HG02678 (cell line): ENCODE results near the gene GORASP1.

Experiments used
- ATAC-seq: cut with Tn5 transposase; IDR thresholded peaks from one replicate; pipeline ENCODE4 v1.9.1; 2021; ENCODE audit warnings: mild to moderate bottlenecking, moderate library complexity; ENCODE audit not compliant: unreplicated experiment

GORASP1 gene

DNA sequence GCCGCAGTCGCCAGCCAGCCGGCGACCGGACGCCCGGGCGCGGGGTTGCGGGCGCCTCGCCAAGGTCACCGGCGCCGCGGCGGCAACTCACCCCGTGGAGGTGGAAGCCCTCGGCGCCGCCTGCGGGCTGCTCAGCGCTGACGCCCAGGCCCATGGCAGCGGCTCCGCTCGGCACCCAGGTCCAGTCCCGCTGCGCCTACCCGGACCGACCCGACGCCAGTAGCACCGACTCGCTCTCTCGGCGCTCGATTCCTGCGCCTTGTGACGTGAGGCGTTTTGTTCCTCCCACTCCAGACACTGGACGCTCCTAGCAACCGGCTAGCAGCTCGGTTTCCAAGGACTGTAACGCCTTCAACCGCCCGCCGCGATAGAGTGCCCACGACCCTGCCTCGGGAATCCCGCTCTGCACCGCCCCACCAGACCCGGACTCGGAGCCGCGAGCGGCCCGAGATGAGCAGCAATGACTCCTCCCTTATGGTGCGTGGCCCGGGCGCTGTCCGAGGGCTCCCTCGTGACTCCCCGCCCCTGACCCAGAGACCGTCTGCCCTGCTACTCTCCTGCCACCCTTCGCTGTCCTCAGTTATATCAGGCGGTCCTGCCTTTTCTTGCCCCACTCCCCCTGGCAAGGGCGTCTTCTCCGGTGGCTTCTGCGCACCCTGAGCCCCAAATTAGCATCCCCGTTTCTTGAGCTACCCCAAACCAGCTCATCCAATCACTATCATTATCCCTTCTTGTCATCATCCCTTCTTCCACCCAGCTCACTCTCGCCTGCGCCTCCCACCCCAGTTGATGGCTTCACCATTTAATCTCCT is at the start of gene GORASP1, which contains the start of gene TTC21A:
GORASP1 (minus strand) TSS at position 240 of the 812 bp plus-strand sequence; CDS start at position 154, 86 bp downstream.
TTC21A (plus strand) TSS at position 293 of the 812 bp plus-strand sequence; CDS start at position 451, 158 bp downstream.
- peak; percentile 56 for ATAC-seq

DNA sequence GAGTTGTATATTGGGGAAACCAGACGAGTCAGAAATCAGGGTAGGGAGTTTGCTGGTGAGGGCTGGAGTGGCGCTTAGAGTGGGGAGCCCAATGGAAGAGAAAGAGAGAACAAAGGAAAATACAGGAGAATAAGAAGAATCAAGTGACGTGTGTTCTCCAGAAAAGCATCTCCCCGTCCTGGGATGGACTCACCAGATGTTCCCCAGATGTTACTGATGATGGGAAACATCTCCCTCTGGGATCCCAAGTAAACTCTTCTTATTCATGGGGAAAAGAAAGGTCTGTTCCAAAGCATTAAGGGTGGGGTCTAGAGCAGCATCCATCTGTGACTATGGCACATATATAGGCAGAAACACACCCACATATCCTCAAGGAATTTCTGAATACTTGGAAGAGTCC is 49.0 kb upstream of the GORASP1 start:
- no peak for ATAC-seq

DNA sequence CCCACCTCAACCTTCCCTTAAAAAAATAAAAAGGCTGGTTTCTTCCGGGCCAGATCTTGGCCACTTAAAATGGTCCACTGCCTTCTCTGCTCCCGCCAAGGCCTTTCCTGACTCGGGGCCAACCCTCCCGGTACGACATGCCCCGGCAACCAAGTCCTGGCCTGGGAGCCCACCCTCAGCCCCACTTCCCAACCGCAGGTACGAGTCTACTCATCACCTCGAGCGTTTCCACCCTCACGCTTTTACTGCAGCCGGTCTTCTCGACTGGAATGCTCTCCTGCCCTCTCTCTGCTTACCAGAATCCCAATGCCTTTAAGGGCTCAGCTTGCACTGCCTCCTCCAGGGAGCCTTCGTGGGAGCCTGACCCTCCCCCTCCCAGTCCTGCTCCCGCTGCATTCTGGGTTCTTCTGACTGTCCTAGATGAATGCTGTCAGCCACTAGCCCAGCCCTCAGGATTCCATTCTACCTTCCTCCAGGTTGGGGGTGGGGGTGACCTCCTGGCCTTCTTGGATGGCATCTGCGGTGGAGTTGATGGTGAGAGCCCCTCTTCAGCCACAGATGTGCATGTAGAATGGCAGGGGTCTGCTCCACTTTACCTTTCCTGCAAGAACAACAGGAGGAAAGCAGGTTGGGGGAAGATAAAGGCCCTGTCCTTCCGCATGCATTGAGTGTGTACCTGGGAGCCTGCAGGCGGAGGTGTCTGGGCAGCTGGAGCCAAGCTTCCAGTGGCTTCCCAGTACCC is 47.0 kb upstream of the GORASP1 start:
- ATAC-seq: no peak

DNA sequence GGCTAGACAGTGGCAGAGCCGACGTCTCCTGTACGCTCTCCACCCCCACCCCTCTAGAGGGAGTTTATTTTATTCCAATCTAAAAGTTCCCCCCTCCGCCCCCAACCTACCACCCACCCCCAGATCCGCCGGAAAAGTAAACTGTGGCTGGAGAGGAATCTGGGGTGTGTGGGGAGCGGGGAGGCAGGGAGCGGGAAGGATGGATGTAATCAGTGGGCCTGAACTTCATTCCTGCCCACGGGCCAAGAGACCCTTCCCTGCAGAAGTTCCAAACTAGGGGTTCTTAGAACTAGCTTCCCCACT is 46.5 kb upstream of the GORASP1 start:
- ATAC-seq: no peak

DNA sequence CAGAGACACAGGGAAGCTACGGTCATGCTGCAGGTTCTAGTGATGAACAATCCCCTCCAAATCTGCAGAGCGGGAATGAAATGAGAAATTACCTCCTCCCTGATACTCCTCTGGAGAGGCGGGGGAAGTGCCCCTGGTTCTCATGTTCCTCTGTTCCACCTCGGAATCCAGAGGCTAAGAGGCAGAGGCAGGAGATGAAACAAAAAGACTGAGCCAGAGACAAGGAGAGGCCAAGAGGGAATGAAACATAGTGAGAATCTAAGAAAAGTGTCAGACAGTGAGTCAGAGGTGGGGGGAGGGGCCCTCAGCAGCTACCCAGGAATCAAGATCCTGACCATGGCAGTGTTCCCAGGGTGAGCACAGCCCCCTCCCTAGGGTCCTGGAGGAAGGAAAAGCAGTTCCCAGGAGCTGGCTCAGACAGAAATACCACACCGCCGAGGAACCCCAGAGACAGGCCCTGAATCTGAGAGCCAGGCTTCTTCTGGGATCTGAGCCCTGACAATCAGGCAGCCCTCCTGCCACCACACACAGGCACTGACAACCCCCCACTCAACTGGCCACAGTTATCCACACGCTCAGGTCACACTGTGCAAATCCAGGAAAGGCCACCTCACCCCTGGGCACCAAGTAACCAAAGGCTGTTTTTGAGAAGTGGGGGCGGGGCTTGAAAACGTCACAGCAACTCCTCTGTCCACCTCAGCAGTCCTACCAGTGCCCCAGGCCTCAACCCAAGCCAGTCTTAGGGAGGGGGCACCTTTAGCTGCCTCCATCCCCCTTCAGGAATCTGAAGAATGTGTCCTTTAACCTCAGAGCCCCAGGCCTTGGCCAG is 43.6 kb upstream of the GORASP1 start:
- ATAC-seq: no peak

DNA sequence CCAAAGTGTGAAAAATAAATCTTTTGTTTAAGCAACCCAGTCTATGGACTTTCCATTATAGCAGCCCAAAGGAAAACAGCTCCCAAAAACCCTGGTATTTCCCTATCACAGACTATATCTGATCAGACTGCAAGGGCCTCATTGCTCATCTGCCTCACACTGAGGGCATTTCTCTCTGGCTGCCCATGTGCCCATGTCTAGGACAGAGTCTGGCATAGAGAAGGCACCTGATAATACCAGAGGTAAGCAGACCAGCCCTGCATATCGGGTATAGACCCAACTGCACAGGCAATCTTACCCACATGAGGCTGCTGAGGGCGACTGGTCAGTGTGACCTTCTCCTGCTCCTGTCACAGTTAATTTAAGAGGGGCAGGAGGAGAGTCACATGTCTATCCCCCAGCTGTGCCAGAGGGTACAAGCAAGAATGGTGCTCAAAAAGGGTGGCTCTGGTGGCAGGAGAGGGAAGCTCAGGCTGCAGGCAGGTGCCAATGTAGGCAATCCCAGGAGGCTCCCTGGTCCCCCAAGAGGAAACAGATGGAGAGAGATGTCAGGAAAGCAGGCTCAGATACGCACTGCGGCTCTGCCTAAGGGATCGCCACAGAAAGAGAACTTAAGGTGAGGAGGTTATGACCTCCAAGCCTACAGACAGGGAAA is 42.8 kb upstream of the GORASP1 start:
- ATAC-seq: no peak

DNA sequence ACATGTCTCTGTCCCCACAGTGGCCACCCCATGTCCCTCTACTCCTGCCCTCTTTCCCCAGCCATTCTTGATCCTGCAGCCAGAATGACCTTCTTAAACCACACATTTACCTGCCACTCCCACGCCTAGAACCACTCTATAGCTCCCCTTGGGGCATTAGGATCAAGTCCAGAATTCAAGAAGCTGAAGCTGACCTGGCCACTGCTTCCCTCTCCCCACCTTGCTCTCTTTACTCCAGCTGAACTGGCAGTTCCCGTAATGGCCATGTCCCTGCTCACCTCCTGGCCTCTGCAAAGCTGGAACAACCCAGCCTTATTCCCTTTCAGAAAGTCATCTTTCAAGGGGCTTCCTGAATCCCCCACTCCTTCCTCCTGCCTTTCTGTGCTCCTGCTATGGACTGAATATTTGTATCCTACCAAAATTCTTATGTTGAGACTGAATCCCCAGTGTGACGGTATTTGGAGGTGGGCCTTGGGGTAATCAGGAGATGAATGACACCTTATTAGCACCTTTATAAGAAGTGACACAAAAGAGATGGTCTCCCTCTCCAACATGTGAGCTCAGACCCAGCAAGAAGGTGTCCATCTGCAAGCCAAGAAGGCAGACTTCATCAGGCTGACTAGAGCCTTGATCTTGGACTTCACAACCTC is 42.2 kb upstream of the GORASP1 start:
- no peak for ATAC-seq

DNA sequence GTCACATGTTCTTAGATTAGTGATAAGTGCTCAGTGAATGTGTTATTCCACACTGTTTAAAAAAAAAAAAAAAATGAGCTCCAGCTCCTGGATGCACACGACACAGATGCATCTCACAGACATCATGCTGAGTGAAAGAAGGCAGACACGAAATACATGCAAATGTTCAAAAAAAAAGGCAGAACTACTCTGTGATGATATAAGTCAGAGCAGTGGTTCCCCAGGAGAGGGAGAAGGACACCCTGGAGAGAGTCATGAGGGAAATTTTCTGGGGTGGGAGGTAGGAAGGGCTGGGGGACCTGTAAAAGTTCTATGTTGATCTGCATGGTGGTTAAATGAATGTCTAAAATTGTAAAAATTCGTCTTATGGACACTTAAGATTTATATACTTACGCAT is 41.6 kb upstream of the GORASP1 start:
- ATAC-seq: no peak

DNA sequence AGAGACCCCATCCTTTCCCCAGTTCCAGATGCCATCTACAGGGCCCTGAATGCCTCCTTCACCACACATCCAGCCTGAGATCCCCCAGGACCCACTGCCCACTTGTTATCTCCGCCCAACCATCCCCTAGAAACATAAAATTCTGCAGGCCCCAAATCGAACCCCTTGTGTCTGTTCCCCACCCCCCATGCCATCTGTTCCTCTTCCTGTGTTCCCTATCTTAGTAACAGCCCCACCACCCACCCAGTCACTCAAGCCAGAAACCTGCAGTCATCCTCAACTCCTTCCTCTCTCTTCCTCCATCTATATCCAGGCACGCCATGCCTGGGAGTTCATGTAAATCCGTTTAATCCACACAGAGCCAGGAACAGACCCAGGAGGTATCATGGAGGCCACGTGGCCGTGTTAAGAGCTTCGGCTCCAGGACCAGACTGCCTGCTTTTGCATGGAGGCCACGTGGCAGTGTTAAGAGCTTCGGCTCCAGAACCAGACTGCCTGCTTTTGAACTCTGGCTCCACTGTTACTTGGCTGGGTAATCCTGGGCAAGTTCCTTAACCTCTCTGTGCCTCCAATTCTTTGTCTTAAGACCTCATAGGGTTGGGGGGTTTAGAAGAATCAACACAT is 41.1 kb upstream of the GORASP1 start:
- ATAC-seq: no peak

DNA sequence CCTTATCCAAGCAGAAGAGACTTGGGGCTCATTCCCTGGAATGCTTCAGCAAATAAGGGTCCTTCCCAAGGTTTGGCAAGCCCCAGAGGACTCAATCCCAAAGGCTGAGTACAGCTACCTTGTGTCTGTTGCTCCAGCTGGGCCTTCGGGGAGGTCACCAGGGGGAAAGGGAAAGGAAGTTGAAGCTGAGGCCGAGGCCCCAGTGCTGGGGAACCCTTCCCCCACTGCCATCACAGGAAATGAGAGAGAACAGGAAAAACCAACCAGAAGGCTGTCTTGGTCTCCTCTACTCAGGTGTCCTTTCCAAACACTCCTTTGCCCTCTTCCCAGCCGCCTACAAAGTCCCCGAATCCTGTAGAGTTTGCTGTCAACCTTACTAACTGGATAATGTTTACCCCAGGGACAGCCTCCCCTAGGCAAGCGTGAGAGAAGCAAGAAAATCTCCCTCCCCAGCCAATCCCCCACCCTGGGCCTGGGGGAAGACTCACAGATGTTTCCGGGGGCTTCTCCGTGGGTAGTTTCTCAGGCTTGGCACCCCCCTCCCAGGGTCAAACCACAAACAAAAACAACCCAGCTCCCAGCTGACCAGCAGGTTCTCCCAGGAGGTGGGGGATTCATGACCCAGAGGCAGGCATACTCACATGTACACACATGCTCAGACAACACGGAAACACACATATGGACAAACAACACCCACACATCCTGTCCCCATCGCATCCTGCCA is 40.4 kb upstream of the GORASP1 start:
- peak; percentile 30 for ATAC-seq

DNA sequence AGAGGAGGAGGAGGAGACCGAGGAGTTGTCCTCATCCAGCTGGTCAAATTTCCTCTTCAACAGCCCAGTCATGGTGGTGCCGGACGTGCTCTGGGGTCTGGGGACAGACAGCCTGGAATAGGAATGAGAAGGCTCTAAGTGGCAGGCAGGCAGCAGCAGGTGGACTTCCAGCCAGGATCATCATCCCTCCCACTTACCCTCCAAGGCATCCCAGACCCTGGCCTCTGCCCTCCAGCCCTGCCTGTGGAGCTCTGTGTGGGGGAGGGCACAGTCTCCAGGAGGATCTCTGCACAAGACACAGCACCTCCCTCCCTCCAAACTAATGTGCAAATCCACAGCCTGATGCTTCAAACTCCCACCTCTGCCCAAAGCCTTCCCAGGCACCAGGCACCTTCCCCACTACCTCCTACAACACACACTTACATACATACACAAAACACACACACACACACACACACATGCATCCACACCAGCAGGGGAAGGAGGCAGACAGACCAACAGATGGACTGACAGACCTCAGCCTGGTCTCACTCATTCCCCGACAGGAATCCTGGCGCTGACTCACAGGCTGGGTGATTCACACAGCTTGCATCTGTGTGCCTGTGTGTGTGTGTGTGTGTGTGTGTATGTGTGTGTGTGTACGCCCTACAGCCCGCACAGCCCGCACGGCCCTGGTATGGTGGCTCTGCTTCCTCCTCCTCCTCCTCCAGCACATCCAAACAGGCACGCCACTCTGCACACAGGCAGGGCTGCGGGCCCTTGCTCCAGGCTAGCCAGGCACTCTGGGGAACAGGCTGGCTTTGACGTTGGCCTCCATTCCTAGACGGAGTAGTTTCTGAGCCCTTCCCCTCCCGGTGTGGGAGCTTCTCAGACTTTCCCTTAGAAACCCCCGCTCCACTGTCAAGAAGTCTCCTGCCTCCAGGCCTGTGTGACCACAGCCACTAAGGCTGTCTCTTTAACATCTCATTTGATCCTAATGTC is 39.5 kb upstream of the GORASP1 start:
- ATAC-seq: no peak

DNA sequence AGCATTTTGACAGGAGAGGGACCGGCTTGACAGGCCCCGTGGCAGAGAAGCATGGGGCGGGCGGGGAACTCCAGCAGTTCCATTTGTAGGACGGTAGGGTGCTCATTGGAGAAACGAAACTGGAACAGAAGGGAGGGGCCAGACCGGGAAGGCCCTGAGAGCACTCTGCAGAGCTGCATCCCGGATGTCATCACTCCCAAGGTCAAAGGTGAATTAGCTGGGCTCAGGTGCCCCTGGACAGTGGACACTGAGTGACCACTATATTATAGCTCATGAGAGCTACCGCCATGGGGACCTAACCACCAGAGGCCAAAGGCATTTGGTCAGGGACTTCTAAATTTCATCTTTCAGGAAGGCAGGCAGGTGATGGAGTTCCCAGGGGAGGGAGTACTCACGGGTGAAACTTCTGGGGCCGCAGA is 38.7 kb upstream of the GORASP1 start:
- ATAC-seq: no peak

DNA sequence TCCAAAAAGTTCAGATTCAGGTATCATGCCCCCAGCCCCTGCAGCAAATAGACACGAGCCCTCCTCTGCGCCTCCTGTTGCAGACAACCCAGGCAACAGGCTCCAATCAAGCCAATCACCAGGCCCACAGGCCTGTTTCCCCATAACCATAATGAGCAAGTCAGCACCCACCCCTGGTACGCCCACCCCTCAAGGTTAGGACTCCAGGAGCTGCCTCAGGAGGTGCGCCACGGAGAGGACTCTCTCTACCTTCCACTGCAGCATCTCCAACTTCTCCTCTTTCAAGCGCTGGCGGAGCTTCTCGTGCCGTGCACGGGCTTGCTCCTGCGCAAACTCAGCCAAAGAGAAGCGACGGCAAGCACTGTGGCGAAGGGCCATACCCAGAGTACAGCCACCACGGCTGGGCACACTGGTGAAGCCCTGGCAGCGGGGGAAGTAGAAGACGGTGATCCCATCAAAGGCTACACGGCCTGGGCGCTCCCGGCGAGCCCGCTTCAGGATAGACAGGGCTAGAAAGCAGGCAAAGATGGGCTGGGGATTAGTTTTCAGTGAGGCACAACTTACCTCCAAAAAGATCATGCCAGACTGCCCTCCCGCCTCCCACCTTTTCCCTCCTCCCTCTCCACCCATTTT is 37.4 kb upstream of the GORASP1 start:
- ATAC-seq: no peak

DNA sequence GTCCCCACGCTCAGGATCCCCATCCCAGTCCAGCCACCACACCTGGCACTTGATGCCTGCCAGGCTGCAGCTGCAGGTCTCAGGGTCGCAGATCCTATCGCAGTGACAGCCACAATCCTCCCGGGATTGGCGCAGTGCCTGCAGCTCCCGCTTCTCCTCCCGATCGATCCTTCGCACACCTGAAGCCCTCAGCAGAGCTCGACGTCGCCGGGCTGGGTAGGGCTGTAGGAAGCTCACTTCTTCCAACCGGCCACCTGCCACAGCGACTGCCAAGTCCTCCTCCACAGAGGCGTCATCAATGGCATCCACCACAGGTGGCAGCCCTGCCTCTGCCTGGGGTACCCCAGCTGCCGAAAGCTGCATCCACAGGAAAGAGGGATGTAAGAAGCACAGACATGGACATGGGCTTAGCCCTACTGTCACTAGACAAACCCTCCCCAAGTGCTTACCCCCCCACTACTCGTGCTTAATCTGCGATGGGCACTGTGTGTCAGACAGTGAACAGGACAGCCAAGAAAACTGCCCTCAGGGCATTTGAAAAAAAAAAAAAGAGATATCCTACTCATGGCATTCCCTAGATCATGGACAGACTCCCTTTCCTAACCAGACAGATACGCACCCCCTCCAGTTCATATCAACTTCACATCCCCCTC is 36.8 kb upstream of the GORASP1 start:
- no peak for ATAC-seq

DNA sequence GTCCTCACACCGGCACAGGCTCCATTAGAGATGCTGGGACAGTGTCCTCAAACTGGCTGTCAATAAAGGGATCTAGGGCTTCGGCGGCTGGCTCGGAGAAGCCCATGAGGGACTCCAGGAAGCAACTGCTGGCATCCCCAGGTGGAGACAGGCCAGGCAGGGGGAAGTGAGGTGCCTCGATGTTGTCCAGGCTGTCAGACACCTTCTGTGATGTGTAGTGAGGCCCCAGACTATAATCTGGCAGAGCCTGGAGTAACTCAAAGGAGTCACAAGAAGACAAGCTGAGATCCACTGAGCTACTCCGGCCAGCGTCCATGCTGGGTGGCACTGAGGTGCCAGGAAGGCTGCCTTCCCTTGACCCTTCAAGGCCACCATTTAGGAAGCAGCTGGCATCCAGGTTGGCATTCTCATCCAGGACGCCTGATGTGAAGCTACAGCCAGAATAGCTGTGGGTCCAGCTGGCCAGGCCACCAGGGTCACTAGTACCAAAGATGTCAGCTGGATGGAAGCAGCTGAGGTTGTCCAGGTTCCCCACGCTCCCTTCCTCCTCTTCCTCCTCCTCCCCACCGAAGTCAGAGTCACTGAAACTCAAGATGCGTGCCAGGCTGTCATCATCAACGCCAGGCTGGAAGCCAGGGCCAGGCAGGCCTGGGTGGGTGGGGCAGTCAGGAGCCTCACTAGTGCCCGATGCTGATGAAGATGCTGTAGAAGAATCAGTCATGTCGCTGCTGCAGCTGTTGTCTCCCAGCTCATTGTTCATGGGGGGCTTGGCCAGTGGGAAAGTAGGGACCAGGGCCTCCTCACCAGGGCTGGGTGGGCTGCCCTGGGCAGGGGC is 35.8 kb upstream of the GORASP1 start:
- no peak for ATAC-seq

DNA sequence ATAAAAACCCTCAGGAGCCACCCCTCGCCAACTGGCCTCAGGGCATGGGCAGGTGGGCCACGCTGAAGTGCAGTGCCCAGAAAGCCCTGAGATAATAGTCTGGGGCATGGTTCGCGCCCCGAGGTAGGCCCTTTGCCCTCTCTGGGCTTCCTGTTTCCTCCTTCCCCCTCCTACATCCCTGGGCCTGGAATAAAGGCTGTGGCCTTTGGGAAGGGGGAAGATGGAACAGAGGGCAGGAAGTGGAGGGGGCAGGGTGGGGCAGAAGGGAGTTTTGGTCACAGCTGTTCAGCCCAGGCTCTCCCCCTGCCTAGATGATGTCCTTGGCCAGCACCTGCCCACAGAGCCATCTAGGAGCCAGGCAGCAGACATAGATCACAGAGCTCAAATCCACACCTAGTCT is 34.6 kb upstream of the GORASP1 start:
- ATAC-seq: no peak
